Psoas muscle (tissue), 8 donors: Measurements from ENCODE around the gene TIMM13. TPM values are rescaled to one million over a fixed set of nuclear protein-coding genes. Genes with fewer than 3 reads are reported as not detected.
A peak's percentile ranks its signal among the peaks of the same experiment; 100 is the strongest.
"Not testable (repeated sequence)": the region's sequence is repeated elsewhere in the genome, so short reads cannot be mapped to it uniquely, and the experiment has no call there.

Experiments
- ATAC-seq, 4 donors: fragments of 200-7000 bp; cut with Tn5 transposase; one replicate each; pipeline ENCODE4 v1.9.1; 2020; ENCODE audit warnings: moderate library complexity in 3 of 4, mild to moderate bottlenecking in 2 of 4
- DNase-seq, 2 donors: peaks; one replicate each; pipeline ENCODE4 v3.0.0-alpha.2; 2020
- H3K27ac ChIP-seq: fragments of 200-600 bp; one replicate; pipeline ENCODE4 v1.8.0; 2022
- H3K27me3 ChIP-seq, 3 donors: fragments of 200-600 bp in 1 of 3; one replicate each; pipeline versions ENCODE4 v1.6.1 to v1.8.0; 2013 to 2022; ENCODE audit warnings: low read length in 2 of 3, mild to moderate bottlenecking in 2 of 3, moderate library complexity in 1 of 3; ENCODE audit not compliant: insufficient read depth in 3 of 3
- H3K36me3 ChIP-seq, 2 donors: fragments of 200-600 bp in 1 of 2; one replicate each; pipeline versions ENCODE4 v1.6.1 to v1.8.0; 2013 to 2022; ENCODE audit warnings: low read depth in 1 of 2, mild to moderate bottlenecking in 1 of 2, moderate library complexity in 1 of 2; ENCODE audit not compliant: insufficient read depth in 1 of 2
- H3K4me1 ChIP-seq: fragments of 200-600 bp; one replicate; pipeline ENCODE4 v1.8.0; 2022
- H3K4me3 ChIP-seq: fragments of 200-600 bp; one replicate; pipeline ENCODE4 v1.8.0; 2022; ENCODE audit warnings: mild to moderate bottlenecking
- H3K9me3 ChIP-seq: fragments of 200-600 bp; one replicate; pipeline ENCODE4 v1.8.0; 2022
- WGBS, 3 donors: extraction: QIAGEN DNeasy Blood & Tissue Kit; methylation state at CpG; one replicate each; pipeline versions ENCODE4 v1.1.6 to v1.1.7; 2013; 5-methylcytosine and 5-hydroxymethylcytosine counted together
- intact Hi-C, 2 donors: fragments of 100-400 bp; cut with DNase I; formaldehyde crosslinking; loops; one replicate each; pipeline versions ENCODE4 v1.11.0 to v1.14.2; 2022
- polyA plus RNA-seq, 3 donors: library from polyadenylated mRNA; stranded (reverse); fragments of 200-250 nt; gene quantifications; one replicate each; pipeline ENCODE4 v1.2.3, GENCODE V29; 2013
- total RNA-seq, 4 donors: library from RNA; stranded (reverse); fragmentation: NEBNext Ultra II Directional in 2 of 4; extraction: Animal tissue kit (Norgen Biotek cat#: 25700) in 2 of 4; gene quantifications; one replicate each; pipeline versions ENCODE4 v1.2.1 to v1.2.4, GENCODE V29; 2021 to 2023
- TF ChIP-seq, protein P1 (sequence below): fragments of 200-600 bp; IDR thresholded peaks from one replicate; pipeline ENCODE4 v1.8.0; 2022; ENCODE audit warnings: antibody characterized with exemption
- donor health status: healthy with polysubstance abuse.
- donor health status: DM: no; HTN: no; CAD: no; lungs with moderate emphysema.
- donor health status: Bipolar disorder and iron deficiency.
- donor health status: healthy.
- donor health status: DM: yes; HTN: yes; CAD: no.
- donor health status: DM: no; HTN: no; CAD: no.
- donor health status: DM: no; HTN: no; CAD: no.
- donor health status: DM: yes; HTN: yes; CAD: no.

Gene TIMM13
- total and polyA plus RNA-seq, 7 donors = 70.3 to 254 (median 99.0) TPM

DNA sequence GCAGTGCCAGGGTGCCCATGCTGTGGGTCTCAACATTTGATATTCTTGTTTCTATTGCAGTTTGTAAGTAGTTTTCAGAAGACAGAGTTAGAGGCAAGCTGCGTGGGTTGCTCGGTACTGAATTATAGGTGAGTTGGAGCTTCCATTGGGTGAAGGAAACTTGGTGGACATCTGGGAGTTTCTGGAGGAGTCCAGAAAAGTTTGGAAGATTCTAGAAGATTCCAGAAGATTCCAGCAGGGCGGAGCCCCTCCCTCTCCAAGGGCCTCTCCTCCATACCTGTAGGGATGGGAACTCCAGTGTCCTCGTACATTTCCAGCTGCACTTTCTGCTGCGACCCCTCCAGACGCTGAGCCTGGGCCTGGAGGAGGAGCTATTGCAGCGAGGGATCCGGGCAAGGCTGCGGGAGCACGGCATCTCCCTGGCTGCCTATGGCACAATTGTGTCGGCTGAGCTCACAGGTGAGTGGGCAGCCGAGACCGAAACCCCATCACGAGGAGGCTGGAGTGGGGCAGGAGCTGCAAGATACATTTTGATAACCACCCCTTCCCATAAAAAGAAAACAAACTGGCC, 28.6 kb downstream of the TIMM13 start:
- no peaks in the 10 kb centered on the region for H3K9me3 ChIP-seq
- H3K4me1 ChIP-seq = no peaks in the 10 kb centered on the region
- DNase-seq (no peak), ATAC-seq (no peak)
- H3K4me3 ChIP-seq = no peak overlapping the region
- TF ChIP-seq, protein P1, sequence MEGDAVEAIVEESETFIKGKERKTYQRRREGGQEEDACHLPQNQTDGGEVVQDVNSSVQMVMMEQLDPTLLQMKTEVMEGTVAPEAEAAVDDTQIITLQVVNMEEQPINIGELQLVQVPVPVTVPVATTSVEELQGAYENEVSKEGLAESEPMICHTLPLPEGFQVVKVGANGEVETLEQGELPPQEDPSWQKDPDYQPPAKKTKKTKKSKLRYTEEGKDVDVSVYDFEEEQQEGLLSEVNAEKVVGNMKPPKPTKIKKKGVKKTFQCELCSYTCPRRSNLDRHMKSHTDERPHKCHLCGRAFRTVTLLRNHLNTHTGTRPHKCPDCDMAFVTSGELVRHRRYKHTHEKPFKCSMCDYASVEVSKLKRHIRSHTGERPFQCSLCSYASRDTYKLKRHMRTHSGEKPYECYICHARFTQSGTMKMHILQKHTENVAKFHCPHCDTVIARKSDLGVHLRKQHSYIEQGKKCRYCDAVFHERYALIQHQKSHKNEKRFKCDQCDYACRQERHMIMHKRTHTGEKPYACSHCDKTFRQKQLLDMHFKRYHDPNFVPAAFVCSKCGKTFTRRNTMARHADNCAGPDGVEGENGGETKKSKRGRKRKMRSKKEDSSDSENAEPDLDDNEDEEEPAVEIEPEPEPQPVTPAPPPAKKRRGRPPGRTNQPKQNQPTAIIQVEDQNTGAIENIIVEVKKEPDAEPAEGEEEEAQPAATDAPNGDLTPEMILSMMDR = no peak
- WGBS, 3 donors = 73 to 83% (median 77%) methylated on average over 14 of the region's 14 CpGs
- intact Hi-C loops = loop anchor here (10.0 kb wide), 1 partner anchor 244 kb away; the partner anchor contains the start of gene AP3D1 (in 2 of the 2)
- no peak overlapping the region for H3K27ac ChIP-seq
- no peaks in the 10 kb centered on the region for H3K36me3 ChIP-seq
- H3K27me3 ChIP-seq = no peaks in the 10 kb centered on the region

DNA sequence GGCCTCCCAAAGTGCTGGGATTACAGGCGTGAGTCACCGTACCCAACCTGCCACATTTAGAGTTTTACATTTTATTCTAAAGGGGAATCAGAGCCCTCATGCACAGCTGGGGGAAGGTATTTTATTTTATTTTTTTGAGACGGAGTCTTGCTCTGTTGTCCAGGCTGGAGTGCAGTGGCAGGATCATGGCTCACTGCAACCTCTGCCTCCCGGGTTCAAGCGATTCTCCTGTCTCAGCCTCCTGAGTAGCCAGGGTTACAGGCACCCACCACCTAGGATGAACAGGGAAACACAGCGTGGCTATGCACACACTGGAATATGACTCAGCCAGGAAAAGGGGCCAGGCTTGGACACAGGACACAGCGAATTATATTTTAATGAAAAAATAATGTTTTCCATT, 30.2 kb downstream of the TIMM13 start:
- not testable (repeated sequence) for ATAC-seq, H3K27ac ChIP-seq, H3K9me3 ChIP-seq, H3K27me3 ChIP-seq, H3K4me1 ChIP-seq, H3K36me3 ChIP-seq, DNase-seq, H3K4me3 ChIP-seq
- intact Hi-C loops = loop anchor here (10.0 kb wide), 1 partner anchor 242 kb away; the partner anchor contains the start of gene AP3D1 (in 2 of the 2)
- 93 to 94% (median 93%) methylated on average over 7 of the region's 7 CpGs for WGBS, 3 donors

DNA sequence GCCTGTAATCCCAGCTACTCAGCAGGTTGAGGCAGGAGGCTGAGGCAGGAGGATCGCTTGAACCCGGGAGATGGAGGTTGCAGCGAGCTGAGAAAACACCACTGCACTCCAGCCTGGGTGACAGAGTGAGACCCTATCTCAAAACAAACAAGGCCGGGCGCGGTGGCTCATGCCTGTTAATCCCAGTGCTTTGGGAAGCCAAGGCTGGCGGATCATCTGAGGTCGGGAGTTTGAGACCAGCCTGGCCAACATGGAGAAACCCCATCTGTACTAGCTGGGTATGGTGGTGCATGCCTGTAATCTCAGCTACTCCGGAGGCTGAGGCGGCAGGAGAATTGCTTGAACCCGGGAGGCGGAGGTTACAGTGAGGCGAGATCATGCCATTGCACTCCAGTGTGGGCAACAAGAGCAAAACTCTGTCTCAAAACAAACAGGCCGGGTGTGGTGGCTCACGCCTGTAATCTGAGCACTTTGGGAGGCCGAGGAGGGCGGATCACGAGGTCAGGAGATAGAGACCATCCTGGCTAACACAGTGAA, 32.0 kb downstream of the TIMM13 start:
- intact Hi-C loops = loop anchor here (10.0 kb wide), 1 partner anchor 241 kb away; the partner anchor contains the start of gene AP3D1 (in 2 of the 2)
- WGBS, 3 donors = 75 to 88% (median 79%) methylated on average over 18 of the region's 18 CpGs
- H3K4me3 ChIP-seq, H3K36me3 ChIP-seq, DNase-seq, H3K9me3 ChIP-seq, H3K4me1 ChIP-seq, H3K27ac ChIP-seq, H3K27me3 ChIP-seq: not testable (repeated sequence)
- peak in 1 of 4 donors; percentile 14 for ATAC-seq

DNA sequence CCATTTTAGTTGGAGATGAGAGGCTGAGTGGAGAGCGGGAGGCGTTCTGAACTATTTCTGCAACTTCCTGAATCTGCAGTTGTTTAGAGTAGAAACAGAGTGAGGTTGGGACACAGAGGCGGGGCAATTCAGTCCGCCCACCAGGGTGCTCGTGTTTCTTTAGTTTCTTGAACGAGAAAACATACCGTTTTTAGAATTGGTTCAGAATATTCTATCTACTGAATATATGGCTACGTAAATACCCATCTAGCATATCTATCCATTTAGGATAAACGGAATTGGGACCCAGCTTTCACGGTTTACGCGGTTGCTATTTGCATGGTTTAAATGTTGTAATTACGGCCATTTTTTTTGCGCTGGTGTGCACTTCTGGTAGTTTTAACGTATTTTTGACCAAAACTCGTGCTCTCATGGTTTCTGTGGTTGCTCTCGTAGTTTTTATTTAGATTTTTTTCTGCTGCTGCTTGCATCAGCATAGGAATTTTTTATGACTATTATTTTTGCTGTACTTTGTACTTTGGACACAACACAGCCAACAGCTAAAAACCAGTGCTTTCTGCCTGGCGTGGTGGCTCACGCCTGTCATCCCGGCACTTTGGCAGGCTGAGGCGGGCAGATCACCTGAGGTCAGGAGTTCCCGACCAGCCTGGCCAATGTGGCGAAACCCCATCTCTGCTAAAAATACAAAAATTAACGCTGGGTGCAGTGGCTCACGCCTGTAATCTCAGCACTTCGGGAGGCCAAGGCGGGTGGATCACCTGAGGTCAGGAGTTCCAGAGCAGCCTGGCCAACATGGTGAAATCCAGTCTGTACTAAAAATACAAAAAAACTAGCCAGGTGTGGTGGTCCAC, 32.7 kb downstream of the TIMM13 start:
- no peaks in the 10 kb centered on the region for H3K36me3 ChIP-seq
- DNase-seq (no peak), ATAC-seq (peak in 1 of 4 donors; percentile 36)
- H3K27me3 ChIP-seq = no peaks in the 10 kb centered on the region
- WGBS, 3 donors = 52 to 66% (median 54%) methylated on average over 27 of the region's 27 CpGs
- H3K27ac ChIP-seq = no peak overlapping the region
- no peak overlapping the region for H3K4me3 ChIP-seq
- intact Hi-C loops = loop anchor here (5.0 to 10.0 kb wide), 2 partner anchors 157 to 240 kb away; partner anchors contain the start of genes AP3D1 (in 2 of the 2), PLEKHJ1 (in 1 of the 2) and SF3A2 (in 1 of the 2)
- no peaks in the 10 kb centered on the region for H3K4me1 ChIP-seq
- no peaks in the 10 kb centered on the region for H3K9me3 ChIP-seq
- TF ChIP-seq, protein P1 = no peak

DNA sequence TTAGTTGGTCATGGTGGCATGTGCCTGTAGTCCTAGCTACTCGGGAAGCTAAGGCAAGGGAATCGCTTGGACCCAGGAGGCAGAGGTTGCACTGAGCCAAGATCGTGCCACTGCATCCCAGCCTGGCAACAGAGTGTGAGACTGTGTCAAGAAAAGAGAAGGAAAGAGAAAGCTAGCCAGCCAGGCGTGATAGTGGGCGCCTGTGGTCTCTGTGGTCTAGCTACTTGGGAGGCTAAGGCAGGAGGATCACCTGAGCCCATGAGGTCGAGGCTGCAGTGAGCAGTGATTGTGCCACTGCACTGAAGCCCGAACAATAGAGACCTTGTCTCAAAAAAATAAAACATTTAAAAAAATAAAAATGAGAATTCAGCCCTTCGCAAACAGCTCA, 33.3 kb downstream of the TIMM13 start:
- Histone ChIP-seq H3K9me3 (no peaks in the 10 kb centered on the region), H3K27ac (no peak overlapping the region), H3K4me3 (no peak overlapping the region), H3K4me1 (no peaks in the 10 kb centered on the region), H3K27me3 (no peaks in the 10 kb centered on the region), H3K36me3 (no peaks in the 10 kb centered on the region)
- WGBS, 3 donors = 68 to 84% (median 76%) methylated on average over 8 of the region's 8 CpGs
- TF ChIP-seq, protein P1 = no peak
- no peak for DNase-seq
- intact Hi-C loops = loop anchor here (5.0 to 10.0 kb wide), 2 partner anchors 157 to 239 kb away; partner anchors contain the start of genes AP3D1 (in 2 of the 2), PLEKHJ1 (in 1 of the 2) and SF3A2 (in 1 of the 2)
- no peak for ATAC-seq

DNA sequence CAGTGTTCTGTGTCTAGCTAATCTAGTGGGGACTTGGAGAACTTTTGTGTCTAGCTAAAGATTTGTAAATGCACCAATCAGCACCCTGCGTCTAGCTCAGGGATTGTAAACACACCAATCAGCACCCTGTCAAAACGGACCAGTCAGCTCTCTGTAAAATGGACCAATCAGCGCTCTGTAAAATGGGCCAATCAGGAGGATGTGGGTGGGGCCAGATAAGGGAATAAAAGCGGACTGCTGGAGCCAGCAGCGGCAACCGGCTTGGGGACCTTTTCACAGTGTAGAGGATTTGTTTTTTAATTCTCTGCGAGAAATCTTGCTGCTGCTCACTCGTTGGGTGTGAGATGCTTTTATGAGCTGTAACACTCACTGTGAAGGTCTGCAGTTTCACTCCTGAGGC, 34.5 kb downstream of the TIMM13 start:
- H3K27me3 ChIP-seq, H3K36me3 ChIP-seq, H3K27ac ChIP-seq, H3K4me1 ChIP-seq, H3K4me3 ChIP-seq, ATAC-seq, H3K9me3 ChIP-seq, DNase-seq: not testable (repeated sequence)
- WGBS, 3 donors = 69 to 78% (median 72%) methylated on average over 8 of the region's 8 CpGs
- intact Hi-C loops = loop anchor here (2.0 to 10.0 kb wide), 3 partner anchors 118 to 238 kb away; partner anchors contain the start of genes AP3D1 (in 2 of the 2), PLEKHJ1 (in 1 of the 2) and SF3A2 (in 1 of the 2)
